DND-41 (cell line): ENCODE measurements around the gene APOF.
"Not testable (repeated sequence)": the region's sequence is repeated elsewhere in the genome, so short reads cannot be mapped to it uniquely, and the experiment has no call there.

Experiments used
- EZH2 ChIP-seq: IDR thresholded peaks from 3 replicates; pipeline ENCODE4 v1.6.1; 2012; ENCODE audit warnings: borderline replicate concordance, low read depth, mild to moderate bottlenecking, moderate library complexity, low read length, inconsistent platforms; ENCODE audit not compliant: severe bottlenecking
- TF ChIP-seq, protein P1 (sequence below): IDR thresholded peaks from 2 replicates; pipeline ENCODE4 v1.5.1; 2012; ENCODE audit warnings: borderline replicate concordance, low read length, moderate library complexity, mild to moderate bottlenecking; ENCODE audit not compliant: poor library complexity, severe bottlenecking; ENCODE audit errors: extremely low read depth

DNA sequence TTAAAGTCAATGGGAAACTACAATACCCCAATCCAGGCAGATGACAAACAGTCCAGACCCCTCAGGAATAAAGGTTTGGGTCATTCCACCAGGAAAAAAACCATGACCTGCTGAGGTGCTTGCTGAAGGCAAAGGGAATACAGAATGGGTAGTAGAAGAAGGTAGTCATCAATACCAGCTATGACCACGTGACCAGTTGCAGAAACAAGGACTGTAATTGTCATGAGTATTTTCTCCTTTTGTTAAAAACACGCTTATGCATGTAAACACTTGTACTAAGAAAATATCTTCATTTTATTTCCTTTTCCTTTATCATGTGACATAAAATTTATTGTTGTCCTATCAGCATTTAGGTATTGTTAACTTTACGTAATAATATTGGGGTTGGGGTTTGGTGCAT, 41.6 kb upstream of the APOF start:
- TF ChIP-seq EZH2, result not testable (repeated sequence)
- TF ChIP-seq, protein P1, sequence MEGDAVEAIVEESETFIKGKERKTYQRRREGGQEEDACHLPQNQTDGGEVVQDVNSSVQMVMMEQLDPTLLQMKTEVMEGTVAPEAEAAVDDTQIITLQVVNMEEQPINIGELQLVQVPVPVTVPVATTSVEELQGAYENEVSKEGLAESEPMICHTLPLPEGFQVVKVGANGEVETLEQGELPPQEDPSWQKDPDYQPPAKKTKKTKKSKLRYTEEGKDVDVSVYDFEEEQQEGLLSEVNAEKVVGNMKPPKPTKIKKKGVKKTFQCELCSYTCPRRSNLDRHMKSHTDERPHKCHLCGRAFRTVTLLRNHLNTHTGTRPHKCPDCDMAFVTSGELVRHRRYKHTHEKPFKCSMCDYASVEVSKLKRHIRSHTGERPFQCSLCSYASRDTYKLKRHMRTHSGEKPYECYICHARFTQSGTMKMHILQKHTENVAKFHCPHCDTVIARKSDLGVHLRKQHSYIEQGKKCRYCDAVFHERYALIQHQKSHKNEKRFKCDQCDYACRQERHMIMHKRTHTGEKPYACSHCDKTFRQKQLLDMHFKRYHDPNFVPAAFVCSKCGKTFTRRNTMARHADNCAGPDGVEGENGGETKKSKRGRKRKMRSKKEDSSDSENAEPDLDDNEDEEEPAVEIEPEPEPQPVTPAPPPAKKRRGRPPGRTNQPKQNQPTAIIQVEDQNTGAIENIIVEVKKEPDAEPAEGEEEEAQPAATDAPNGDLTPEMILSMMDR, result not testable (repeated sequence)
